GM18873 (cell line): Measurements from ENCODE around the gene GGA1.
"Not testable (repeated sequence)": the region's sequence is repeated elsewhere in the genome, so short reads cannot be mapped to it uniquely, and the experiment has no call there.

Experiments
- ATAC-seq: cut with Tn5 transposase; IDR thresholded peaks from one replicate; pipeline ENCODE4 v1.9.1; 2021; ENCODE audit warnings: mild to moderate bottlenecking, moderate library complexity, moderate number of reproducible peaks; ENCODE audit not compliant: unreplicated experiment, low FRiP score

The GGA1 gene

GRCh38 chr22:37643225-37643847 lies 34.7 kb downstream of the GGA1 start:
- no peak for ATAC-seq

GRCh38 chr22:37647317-37647716 lies 38.7 kb downstream of the GGA1 start:
- no peak for ATAC-seq

- ATAC-seq = no peak
These were observed 39.3 kb downstream of the GGA1 start for GRCh38 chr22:37647928-37648327.

DNA sequence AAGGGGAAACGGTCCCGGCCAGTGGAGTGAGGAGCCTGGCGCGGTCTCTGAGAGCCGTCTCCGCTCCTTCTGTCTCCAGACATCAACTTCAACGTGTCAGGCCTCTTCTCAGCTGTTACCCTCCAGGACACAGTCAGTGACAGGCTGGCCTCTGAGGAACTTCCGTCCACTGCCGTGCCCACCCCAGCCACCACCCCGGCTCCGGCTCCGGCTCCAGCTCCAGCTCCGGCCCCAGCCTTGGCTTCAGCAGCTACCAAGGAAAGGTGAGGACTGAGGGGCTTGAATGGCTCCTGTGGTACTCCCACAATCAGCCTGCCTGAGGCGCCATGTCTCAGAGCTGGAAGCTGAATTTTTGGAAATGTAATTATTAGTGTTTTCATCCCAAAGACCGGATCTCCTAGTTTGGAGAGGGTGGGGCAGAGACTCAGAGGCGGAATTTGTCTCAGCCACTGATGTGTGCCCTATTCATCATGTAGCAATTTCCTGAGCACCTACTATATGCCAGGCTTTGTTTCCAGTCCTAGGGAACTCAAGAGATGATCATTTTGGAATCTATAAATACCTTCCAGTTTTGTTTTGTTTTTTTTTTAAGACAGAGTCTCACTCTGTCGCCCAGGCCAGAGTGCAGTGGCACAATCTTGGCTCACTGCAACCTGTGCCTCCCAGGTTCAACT lies 42.0 kb downstream of the GGA1 start:
- ATAC-seq = no peak

DNA sequence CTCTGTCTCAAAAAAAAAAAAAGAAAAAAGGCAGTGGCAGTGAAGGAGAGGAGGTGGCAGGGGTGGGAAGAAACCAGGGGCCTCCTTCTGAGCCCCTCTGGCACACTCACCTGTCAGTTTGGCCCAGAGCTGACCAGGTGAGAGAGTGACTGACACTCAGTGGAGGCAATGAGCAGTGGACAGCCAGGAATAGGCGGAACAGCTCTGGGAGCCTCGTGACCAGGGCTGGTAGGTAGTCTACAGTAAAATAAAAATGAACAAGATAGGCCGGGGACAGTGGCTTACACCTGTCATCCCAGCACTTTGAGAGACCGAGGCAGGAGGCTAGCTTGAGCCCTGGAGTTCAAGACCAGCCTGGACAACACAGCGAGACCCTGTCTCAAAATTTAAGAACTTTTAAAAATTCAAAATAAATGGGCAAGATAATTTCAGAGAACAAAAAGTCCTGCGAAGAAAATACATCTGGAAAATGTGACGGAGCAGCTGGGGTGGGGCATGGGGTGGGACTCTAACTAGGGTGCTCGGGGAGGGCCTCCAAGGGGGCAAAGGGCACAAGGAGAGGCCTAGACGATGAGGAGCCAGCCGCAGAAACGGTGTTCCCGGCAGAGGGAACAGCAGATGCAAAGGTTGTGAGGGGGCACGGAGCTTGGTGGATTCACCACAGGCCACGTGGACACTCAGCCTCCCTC lies 46.1 kb downstream of the GGA1 start:
- no peak for ATAC-seq

DNA sequence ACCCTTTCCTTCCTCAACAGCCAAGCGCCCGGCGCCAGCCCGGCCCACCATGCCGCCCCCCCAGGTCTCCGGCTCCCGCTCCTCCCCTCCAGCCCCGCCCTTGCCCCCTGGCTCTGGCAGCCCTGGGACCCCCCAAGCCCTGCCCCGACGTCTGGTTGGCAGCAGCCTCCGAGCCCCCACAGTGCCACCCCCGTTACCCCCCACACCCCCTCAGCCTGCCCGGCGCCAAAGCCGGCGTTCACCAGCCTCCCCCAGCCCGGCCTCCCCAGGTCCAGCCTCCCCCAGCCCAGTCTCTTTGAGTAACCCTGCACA lies 46.6 kb downstream of the GGA1 start:
- no peak for ATAC-seq

GRCh38 chr22:37656583-37656982 lies 47.9 kb downstream of the GGA1 start:
- ATAC-seq = not testable (repeated sequence)

DNA sequence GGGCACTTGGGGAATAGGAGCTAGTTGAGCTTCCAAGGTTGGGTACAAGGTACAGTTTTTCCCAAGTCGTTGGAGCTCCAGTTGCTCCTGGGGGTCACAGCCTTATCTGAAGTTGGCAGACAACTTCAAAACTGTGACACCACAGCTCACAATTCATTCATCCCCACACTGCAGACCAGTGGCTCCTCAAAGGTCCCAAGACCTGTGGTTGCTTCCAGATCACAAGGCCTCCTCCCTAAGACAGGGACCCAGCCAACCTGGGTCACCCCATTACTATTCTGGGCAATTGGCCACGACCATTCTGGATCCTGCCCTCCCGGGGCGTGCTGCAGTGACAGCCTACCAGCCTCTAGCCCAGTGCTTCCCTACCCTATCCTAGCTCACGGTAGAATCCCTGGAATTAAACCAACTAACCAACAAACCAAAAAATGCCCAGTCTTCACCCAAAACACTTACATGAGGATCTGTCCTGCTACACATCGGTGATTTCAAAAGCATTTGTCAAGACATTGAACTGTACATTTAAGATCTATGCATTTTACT lies 49.0 kb downstream of the GGA1 start:
- no peak for ATAC-seq

DNA sequence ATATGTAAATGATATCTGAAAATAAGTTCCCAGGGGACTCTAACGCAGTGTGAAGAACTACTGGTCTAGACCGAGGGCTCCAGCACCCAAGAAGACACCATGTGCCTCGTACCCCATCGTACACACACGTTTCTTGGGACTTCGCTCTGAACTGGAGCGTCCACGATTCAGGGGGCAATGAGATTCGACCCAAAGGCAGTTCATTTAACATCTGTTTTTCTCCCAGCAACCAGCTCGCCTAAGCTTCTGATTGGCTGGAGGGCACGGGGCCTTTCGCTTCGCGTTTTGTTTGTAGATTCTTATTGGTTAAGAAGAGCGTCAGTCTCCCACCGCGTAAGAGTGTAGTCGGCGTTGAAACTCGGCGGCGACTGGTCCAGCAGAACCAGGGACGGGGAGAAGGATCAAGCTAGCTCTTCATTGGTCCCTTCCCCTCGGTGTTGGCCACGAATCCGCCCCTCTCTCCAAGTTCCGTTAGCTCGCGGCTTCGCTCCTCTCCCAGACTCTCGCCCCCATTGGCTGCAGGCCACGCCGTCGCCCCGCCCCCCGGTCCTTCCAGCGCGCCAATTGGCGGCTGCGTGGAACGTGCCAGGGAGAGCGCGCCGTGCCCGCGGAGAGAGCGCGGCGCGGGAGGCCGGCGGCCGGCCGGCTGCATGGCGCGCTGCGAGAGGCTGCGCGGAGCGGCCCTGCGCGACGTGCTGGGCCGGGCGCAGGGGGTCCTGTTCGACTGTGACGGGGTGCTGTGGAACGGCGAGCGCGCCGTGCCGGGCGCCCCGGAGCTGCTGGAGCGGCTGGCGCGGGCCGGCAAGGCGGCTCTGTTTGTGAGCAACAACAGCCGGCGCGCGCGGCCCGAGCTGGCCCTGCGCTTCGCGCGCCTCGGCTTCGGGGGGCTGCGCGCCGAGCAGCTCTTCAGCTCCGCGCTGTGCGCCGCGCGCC lies 49.8 kb downstream of the GGA1 start, which contains the start of gene PDXP:
TSS of gene PDXP (plus strand) at position 591 of the 933 bp plus-strand sequence. CDS start at position 651, 60 bp downstream.
- ATAC-seq = peak; percentile 80

- no peak for ATAC-seq
These were observed 50.6 kb downstream of the GGA1 start for GRCh38 chr22:37659066-37659896.

GRCh38 chr22:37659897-37660708 lies 51.5 kb downstream of the GGA1 start:
- no peak for ATAC-seq

- ATAC-seq = no peak
These were observed 52.0 kb downstream of the GGA1 start for GRCh38 chr22:37660709-37661045.

GRCh38 chr22:37661160-37661924 lies 52.7 kb downstream of the GGA1 start:
- no peak for ATAC-seq

- no peak for ATAC-seq
These were observed 53.4 kb downstream of the GGA1 start for GRCh38 chr22:37662039-37662438.

DNA sequence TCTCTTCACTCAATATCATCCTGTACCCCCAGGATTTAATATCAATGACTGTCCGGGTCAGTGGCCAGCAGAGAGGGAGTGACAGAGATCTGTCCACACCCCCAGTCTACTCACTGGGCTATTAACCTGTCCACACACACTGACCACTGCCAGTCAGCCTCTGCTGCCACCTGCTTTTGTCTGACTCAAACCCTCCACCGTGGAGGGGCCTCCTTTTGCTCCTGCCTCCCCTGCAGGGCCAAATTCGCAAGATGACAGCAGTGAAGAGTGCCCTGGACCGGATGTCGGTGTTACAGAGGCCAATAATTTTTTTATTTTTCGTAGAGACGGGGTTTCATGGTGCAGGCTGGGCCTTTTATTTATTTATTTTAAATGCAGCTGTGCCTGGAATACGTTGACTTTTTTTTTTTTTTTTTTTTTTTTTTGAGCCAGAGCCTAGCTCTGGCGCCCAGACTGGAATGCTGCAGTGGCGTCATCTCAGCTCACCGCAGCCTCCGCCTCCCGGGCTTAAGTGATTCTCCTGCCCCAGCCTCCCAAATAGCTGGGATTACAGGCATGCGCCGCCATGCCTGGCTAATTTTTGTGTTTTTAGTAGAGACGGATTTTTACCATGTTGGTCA lies 55.0 kb downstream of the GGA1 start:
- no peak for ATAC-seq

DNA sequence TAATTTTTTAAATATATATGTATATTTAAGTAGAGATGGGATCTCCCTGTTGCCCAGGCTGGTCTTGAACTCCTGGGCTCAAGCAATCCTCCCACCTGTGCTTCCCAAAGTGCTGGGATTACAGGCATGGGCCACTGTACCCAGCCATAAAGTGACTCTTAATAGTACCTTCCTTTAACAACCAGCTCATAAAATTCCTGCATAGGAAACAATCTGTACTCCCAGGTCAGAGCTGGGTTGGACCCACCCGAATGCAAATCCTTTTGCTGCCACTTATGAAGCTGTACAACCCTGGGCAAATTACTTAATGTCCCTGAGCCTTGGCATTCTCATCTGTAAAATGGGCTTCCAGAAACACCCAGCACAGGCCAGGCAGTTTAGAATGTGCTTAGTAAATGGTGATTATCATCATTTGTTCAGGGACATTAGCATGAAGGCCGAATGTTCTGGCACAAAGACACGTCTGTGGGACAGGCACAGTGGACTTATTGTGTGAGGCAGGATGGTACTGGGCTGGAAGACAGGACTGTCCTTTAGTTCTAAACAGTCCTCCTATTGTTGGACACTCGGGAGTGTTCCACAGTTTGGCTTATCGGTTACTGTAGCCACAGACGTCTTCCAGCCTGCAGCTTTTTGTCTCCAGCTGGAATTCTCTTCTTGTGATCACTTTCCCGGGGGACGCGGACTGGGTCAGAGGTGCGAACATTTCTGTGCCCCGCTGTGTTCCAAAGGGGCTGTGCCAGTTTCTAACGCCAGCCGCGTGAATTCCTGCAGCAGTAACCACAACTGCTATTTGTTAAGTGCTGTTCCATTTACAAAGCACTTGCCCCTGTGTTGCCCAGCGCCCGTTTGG lies 55.8 kb downstream of the GGA1 start:
- ATAC-seq = no peak

GRCh38 chr22:37665487-37665886 lies 56.9 kb downstream of the GGA1 start:
- no peak for ATAC-seq
